ENCODE results near the gene TPCN1. TPM values are rescaled to one million over a fixed set of nuclear protein-coding genes. Genes with fewer than 3 reads are reported as not detected.

TPCN1 gene
- total RNA-seq, 4 donors from 2014 or later, result 66.7 to 199 (median 112) TPM

DNA sequence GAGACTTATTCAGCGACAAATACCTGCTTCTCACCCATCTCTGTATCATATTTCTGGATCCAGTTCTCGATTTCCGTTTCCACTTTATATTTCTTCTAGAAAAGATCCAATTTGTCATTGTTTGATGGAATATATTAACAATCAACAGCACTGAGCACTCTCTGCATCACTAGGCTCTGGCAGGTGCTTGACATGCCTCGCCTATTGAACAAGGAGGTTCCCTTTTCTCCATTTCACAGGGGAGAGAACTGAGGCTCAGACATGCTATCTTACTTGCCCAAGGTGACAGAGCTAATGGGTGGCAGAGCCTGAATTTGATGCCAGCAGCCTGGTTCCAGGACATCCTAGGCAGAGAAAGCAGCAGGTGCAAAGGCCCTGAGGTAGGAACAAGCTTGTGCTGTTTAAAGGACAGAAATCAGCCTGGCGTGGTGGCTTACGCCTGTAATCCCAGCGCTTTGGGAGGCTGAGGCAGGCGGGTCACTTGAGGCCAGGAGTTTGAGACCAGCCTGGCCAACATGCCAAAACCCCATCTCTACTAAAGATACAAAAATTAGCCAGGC lies 23.7 kb upstream of the TPCN1 start:
- Histone ChIP-seq H3K36me3 (peaks cover 0 to 3% (median 0%) of the 10 kb centered on the region in 3 donors), H3K9me3 (no peaks in the 10 kb centered on the region), H3K4me3 (no peak overlapping the region), H3K27me3 (no peaks in the 10 kb centered on the region), H3K4me1 (no peaks in the 10 kb centered on the region), H3K27ac (no peak overlapping the region)
- no peak for TF ChIP-seq CTCF (IDR thresholded peaks at IDR 0.05)
- no peak for TF ChIP-seq POLR2A (IDR thresholded peaks at IDR 0.05)
- no peak for DNase-seq

GRCh38 chr12:113198296-113198695 lies 23.0 kb upstream of the TPCN1 start:
- H3K4me1 ChIP-seq, result no peaks in the 10 kb centered on the region
- no peak overlapping the region for H3K4me3 ChIP-seq
- H3K27ac ChIP-seq, result no peak overlapping the region
- H3K27me3 ChIP-seq, result no peaks in the 10 kb centered on the region
- no peaks in the 10 kb centered on the region for H3K36me3 ChIP-seq
- TF ChIP-seq POLR2A (IDR thresholded peaks at IDR 0.05), result no peak
- TF ChIP-seq CTCF (IDR thresholded peaks at IDR 0.05), result no peak
- H3K9me3 ChIP-seq, result no peaks in the 10 kb centered on the region
- DNase-seq, result no peak

GRCh38 chr12:113200021-113200797 lies 21.1 kb upstream of the TPCN1 start:
- no peaks in the 10 kb centered on the region for H3K4me1 ChIP-seq
- no peaks in the 10 kb centered on the region for H3K36me3 ChIP-seq
- no peaks in the 10 kb centered on the region for H3K27me3 ChIP-seq
- TF ChIP-seq CTCF (IDR thresholded peaks at IDR 0.05) (no peak), POLR2A (IDR thresholded peaks at IDR 0.05) (no peak)
- no peak overlapping the region for H3K4me3 ChIP-seq
- DNase-seq, result no peak
- H3K9me3 ChIP-seq, result no peaks in the 10 kb centered on the region
- no peak overlapping the region for H3K27ac ChIP-seq

DNA sequence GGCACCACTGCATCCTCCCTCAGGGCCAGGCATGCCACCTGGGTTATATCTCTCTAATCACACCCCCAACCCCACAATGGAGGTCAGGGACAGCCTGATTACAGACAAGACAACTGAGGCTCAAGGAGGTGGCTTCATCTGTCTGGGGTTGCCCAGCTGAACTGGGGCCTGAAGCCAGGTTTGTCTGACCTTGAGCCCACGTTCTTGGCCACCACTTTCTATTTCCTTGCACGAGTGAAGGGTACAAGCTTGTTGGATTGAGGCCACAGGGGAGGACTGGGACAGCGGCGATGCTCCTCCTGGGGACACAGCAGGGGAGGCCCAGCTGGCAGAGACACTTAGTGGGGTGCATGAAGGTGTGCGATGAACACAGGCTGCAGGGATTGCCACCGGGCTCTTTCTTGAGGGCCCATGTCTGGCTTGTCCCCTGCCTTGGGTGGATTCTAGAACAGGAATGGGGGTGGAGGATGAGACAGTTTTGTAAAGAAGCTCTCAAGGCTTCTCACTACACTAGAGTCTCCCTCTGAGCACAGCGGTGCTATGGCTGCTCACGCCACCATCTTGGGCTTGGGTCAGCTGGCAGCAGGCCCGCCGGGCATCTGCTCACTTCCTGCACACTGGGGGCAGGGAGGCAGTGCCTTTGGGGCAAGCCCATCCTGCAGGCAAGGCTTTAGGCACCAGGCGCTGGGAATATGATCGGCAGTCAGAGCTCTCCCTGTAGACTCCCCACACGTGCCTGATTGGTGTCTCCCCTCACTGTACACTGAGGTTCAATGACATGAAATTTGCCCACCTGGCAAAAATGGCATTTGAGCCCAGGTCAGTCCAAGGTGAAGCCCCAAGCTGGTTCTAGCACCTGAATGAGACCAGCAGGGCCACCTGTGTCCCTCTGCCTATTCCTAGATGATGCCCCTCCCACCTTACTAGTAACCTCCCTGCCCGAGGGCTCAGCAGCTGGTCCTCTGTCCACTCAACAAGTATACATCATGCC lies 19.8 kb upstream of the TPCN1 start:
- TF ChIP-seq POLR2A (IDR thresholded peaks at IDR 0.05), result no peak
- no peak for TF ChIP-seq CTCF (IDR thresholded peaks at IDR 0.05)
- Histone ChIP-seq H3K4me1 (no peaks in the 10 kb centered on the region), H3K9me3 (no peaks in the 10 kb centered on the region), H3K4me3 (no peak overlapping the region), H3K27me3 (no peaks in the 10 kb centered on the region), H3K36me3 (no peaks in the 10 kb centered on the region), H3K27ac (no peak overlapping the region)
- DNase-seq, result no peak

DNA sequence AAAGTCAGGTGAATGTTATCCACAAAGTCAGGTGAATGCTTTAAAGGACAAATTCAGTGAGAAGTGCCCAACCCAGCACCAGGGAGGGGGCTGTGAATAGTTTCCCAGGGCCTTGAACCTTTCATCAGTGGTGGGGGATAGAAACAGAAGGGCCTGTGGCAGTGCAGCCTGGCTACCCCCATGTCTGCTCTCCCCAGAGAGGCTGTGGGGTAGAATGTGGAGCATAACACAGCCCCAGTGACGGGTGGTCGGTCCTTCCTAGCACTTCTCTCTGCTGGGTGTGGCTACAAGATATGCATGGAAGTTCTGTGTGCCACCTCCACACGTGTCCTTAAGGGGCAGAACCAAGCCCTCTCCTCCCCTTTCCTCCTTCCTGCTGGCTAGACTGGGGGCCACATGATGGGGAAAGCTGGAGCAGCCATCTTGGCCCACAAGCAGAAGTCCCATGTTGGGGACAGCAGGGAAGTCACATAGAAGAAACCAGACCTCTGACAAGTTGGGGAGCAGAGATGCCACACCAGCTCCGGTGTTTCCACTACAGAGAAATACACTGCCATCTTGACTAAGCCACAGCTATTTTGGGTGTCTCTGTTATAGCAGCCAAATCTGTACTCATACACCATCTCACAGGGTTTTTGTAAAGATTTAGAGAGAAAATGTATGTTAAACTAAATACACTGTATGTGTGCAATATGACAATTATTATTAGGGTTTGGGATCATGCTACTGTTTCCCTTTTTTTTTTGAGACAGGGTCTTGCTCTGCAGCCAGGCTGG lies 18.8 kb upstream of the TPCN1 start:
- DNase-seq, result no peak
- H3K4me1 ChIP-seq, result peaks cover 0 to 6% (median 0%) of the 10 kb centered on the region in 4 donors
- H3K27ac ChIP-seq, result no peak overlapping the region
- no peaks in the 10 kb centered on the region for H3K9me3 ChIP-seq
- no peaks in the 10 kb centered on the region for H3K36me3 ChIP-seq
- no peaks in the 10 kb centered on the region for H3K27me3 ChIP-seq
- no peak overlapping the region for H3K4me3 ChIP-seq
- TF ChIP-seq CTCF (IDR thresholded peaks at IDR 0.05) (no peak), POLR2A (IDR thresholded peaks at IDR 0.05) (no peak)

Data from Peyer's patch (tissue), 4 donors.